Fibroblast of upper back skin (primary cell): ENCODE results near the gene COLQ.

Experiments used
- DNase-seq: peaks from one replicate; pipeline ENCODE4 v3.0.0-alpha.2; 2013

Gene COLQ

DNA sequence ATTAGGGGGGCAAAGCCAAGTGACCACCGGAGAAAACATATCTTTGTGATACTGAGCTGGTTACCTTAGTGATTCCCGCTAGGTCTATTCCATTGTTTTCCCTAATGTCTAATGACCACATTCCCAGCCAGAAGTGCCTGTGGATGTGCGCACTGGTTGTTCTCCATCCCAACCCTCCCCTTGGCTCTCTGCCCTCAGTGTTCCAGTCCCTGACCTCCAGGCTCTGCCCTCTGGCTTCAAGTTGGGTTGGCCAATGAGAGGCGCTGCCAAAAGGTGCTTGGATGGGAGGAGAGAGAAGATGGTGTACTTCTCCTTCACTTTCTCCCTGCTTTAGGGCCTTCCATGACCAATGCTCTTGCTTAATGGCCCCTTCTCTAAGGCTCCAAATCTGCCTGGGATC, 2.4 kb downstream of the COLQ start:
- DNase-seq = no peak

GRCh38 chr3:15514663-15515340, 6.7 kb downstream of the COLQ start:
- no peak for DNase-seq

GRCh38 chr3:15513810-15514662, 7.5 kb downstream of the COLQ start:
- DNase-seq = no peak

DNA sequence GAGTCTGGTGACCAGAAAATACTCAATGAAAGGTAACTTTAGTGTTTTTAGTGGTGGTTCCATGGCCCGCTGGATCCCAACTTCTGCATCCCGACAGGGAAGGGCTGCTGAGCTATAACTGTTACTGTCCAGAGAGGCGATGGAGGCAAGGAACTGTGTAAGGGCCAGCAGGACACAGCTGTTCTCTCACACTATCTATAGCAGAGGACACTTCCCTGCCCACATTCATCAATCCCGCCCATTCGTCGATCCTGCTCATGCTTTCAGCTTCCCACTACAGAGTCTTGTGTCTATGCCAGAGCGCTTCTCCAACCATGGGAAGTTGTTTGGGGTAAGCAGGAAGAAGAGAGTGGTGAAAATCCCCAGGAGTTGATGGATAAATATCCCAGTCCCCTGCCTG, 8.4 kb downstream of the COLQ start:
- no peak for DNase-seq

DNA sequence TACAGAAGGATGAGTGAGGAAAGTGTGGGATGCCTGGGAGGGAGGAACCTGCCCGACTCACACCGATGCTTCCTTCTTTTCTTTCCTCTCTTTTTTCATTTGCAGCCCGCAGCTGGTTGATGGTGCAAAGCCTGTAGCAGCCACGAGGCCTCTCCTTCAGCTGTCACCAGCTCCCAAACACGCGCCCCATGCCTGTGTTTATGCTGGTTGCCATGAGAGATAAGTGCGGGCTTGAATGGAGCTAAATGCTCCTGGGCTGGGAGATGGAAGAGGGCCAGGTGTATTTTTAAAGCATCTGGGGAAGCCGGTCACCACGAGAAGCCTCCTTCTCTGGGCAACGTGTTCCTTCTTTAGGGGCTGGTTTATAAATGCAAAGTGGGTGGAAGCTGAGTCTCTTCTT, 9.3 kb downstream of the COLQ start:
- no peak for DNase-seq

DNA sequence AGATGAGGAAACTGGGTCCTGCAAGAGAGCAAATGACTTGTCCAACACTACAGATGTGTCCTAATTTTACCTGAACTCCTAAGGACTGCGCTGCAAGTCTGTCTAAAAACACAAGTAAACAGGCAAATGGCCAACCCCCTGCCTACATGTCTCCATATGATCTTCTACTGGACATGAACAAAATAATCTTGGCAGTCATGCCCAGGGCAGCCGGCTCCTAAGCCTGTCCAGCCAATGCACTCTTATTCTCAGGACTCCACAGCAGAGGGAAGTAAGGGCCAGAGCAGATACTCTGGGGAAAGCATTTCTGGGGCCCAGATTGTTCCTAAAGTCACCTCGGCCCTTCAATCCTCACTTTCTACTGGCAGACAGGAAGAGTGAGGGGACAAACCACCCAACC, 10.3 kb downstream of the COLQ start:
- DNase-seq = no peak

GRCh38 chr3:15510493-15510892, 11.0 kb downstream of the COLQ start:
- no peak for DNase-seq

DNA sequence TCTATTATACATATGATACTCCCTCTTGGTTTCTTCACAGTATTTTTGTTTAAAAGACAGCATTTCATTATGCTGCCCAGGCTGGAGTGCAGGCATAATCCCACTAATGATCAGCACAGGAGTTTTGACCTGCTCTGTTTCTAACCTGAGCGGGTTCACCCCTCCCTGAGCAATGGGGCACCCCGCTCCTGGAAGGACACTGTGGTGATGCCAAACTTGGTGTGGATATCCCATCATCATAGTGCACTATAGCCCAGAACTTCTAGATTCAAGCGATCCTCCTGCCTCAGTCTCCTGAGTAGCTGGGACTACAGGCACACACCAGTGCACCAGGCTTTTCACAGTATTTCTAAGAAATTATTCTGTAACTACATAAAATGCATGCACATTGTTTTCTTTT, 14.9 kb downstream of the COLQ start:
- DNase-seq = no peak

GRCh38 chr3:15505479-15506165, 15.9 kb downstream of the COLQ start:
- no peak for DNase-seq

GRCh38 chr3:15502616-15503015, 18.9 kb downstream of the COLQ start:
- DNase-seq = no peak

GRCh38 chr3:15501126-15501525, 20.4 kb downstream of the COLQ start:
- no peak for DNase-seq

DNA sequence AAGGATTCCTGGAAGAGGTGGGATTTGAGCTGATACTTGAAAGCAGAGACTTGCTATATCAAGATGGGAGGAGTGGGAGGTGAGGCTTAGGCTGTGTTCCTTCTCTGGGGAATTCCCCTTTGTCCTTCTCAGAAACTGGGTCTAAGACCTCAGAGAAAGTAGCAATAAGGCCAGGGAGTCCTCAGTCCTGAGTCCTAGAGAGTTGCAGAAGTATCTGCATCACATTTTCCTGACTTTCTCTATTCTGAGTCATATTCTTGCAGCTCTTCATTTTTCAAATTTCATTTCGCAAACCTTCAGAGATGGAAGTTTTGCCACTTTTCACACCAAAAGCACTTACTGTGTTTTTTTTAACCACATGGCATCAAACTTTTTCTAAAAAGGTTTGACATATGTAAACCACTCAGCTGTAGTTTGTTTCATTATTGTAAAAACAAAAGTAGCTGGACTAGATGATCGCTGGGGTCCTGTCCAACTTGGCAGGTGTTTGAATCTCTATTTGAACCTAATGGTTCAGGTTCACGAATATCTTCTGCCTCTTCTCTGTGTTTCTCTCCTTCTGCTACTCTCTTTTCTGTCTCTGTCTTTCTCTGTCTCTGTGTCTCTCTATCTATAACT, 21.3 kb downstream of the COLQ start:
- no peak for DNase-seq

GRCh38 chr3:15499536-15499935, 22.0 kb downstream of the COLQ start:
- no peak for DNase-seq

- DNase-seq = peak; percentile 15
Measured at GRCh38 chr3:15498431-15499214, 22.9 kb downstream of the COLQ start.

GRCh38 chr3:15497964-15498363, 23.5 kb downstream of the COLQ start:
- no peak for DNase-seq

GRCh38 chr3:15496341-15496664, 25.2 kb downstream of the COLQ start:
- DNase-seq = no peak

GRCh38 chr3:15495461-15496340, 25.8 kb downstream of the COLQ start:
- no peak for DNase-seq

GRCh38 chr3:15493436-15493835, 28.1 kb downstream of the COLQ start:
- no peak for DNase-seq

- peak; percentile 17 for DNase-seq
Measured at GRCh38 chr3:15492847-15493360, 28.6 kb downstream of the COLQ start.

DNA sequence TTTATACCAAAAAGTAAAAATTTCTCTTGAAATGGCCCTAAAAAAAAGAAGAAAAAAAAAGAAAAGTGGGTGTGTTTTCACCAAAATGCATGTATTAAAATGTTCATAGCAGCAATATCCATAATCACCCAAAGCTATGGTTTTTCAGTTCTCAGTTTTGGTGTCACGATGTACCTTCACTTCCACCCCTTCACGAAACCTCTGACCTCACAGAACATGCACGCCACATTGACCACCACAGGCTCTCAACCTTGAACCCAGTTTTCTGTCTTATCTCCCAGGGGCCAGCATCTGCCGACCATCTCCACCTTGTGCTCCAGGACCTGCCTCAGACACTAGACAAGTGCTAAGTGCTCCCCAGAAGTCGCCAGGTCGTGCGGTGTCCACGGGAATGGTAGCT, 30.4 kb downstream of the COLQ start:
- DNase-seq = no peak

GRCh38 chr3:15490158-15490557, 31.3 kb downstream of the COLQ start:
- no peak for DNase-seq

DNA sequence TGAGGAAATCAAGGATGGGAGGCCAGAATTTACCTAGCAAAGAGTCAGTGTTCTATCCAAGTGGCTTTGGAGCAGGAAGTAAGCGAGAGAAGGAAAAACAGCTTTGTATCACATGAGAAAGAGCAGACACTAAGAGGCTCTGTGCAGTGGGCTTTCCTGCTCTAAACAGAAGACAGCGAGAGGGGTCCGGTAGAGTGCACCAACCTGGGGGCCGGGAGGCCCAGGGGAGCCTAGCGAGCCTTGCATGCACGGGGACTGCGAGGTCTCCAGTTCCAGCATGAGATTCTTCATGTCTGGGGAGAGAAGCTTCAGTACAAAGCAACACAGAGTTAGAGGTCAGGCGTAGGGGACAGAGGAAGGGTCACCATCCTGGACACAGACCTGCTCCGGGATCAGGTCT, 33.5 kb downstream of the COLQ start:
- DNase-seq = no peak
